ENCODE measurements around the gene PRSS50.

The PRSS50 gene

DNA sequence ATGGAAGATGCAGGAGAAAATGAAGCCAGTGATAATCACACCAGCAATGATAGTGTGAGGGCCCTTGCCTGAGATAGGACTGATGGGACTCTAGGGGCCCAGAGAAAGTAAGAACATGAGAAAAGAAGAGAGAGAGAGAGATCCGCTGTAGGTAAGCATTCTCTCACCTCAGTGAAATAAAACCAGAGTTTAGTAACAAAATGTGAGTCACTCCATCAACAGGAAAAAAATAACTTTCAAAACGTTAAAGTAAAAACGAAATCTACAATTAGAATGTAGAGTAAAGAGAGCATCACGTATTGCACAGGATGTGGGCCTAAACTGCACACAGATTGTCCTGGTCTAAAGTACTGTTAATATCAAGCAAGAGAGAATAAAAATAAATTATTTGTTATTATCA is 6.8 kb upstream of the PRSS50 start:
- no peak for DNase-seq

DNA sequence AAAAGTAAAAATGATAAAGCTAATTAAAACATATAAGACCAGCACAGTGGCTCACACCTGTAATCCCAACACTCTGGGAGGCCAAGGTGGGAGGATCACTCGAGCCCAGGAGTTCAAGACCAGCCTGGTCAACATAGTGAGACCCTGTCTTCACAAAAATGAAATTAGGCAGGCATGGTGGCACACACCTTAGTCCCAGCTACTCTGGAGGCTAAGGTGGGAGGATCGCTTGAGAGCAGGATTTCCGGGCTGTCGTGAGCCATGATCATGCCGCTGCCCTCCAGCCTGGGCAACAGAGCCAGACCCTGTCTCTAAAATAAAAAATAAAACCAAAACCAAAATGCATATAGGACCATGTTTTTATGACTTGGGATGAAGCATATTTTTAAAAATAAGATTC is 4.8 kb upstream of the PRSS50 start:
- no peak for DNase-seq

DNA sequence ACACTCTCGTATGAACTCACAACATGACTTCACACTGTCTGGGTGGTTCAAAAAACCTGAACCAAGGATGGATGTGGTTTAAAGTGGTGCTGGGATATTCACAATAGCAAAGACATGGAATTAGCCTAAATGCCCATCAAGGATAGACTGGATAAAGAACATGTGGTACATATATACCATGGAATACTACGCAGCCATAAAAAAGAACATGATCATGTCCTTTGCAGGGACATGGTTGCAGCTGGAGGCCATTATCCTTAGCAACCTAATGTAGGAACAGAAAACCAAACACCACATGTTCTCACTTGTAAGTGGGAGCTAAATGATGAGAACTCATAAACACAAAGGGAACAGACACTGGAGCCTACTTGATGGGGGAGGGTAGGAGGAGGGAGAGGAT is 3.3 kb upstream of the PRSS50 start:
- DNase-seq, result no peak

DNA sequence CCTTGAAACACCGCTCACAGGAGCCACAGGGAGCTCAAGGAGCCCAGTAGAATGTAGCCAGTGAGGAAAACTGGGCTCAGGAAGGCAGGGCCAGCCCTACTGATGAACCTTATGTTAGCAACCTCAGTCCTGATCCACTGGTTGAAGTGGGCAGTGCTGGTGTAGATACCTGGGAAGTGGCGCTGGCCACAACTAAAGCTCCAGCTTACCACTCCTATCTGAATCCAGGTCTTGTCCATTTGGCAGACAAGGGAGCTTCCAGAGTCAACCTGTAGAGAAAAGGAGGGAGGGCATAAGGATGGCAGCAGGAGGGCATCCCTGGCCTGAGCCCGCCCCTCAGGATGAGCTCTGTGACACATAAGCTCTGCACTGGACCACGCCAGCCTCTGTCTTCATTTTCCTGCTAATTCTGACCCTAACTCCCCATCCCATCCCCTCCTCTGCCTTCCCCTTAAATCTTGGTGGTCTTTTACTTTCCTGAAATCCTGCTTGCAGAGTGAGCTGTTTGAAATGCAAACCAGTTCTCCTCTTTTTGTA is 2.1 kb upstream of the PRSS50 start:
- no peak for DNase-seq

DNA sequence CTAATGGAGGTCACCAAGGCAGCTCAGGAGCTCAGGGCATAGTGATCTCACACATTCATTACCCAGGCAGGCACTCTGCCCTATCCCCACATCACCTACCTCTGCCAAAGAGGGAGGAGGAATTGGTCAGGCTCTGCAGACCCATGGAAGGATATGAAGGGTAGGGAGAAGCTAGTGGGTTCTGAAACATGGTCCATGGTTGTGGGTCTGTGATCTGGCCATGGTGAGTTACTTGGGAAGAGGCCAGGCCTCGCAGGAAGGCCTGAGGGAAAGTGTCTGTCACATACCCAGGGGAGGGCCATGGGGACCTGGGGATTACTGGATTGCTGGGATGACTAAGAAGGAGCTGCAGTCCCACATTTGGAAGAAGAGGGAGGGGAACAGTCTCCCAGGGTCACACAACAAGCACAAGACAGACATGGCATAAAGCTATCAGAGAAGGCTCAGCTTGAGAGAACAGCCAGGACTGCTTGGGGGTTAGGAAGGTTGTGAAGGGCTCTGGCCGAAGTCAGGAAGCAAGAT is 1.4 kb upstream of the PRSS50 start:
- DNase-seq, result no peak

DNA sequence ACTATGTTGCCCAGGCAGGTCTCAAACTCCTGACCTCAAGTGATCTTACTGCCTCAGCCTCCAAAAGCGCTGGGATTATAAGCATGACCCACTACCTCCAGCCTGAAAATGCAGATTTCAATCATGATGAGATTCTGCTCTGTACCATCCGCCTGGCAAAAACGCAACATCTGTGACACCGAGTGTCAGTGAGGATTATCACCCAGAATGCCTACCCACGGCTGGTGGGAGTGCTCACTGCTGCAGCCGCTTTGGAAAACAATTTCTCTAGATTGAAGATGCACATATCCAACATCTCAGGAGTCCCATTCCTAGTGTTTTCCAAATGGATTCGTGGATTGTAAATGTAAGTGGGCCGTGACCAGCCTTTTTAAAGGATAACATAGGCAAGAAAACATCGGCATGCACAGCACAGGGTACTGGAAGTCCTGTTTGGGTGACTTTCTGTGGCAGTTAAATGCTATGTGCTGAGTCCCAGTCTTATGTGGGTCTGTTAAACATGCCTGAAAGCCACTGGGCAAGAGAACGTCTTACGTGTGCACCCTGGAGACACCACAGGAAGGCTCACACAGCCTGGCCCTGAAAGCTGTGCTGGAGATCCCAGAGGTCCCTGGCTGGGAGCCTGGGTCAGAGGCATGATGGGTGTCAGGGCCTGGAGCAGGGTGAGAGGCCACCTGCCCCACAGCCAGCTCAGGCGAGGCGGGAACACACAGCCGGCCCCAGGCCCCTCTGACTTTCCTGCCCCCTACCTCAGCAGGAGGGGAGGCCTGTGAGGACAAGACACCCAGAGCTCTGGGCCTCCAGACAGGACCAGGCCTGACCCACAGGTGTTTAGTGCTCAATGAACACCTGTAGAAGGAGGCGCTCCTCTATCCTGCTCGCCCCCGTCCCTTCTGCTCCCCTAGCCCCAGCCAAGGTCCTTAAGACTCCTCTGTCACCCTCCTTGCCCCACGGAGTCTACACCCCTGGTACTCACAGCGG is 918 bp downstream of the PRSS50 start:
- DNase-seq, result no peak

DNA sequence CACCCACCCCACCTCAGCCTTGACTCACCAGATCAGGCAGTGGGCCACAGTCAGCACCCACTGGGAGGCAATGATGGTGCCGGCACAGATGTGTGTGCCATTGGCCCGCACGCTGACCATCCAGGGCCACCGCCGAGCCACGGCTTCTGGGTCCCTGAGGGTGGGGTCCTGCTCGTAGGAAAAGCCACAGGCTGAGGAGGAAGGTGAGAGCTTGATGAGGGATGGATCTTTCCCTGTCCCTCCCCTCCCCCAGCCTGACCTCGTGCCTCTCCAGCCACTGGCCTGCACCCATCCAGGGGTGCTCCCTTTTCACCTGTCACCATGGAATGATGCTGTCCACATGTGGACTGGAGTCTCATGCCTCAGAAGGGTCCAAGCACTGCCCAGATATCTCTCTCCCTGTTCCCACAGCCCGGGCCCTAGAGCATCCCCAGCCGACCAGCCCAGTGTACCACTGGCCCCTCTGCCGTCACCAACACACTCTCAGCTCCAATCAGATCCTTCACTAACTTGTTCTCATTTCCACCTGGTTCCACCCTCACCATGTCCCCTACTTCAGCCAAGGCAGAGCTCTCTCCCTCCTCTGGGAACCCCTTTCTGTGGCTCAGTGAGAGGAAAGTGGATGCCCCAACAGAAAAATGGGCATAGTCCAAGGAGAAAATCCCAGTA is 2.0 kb downstream of the PRSS50 start:
- DNase-seq, result no peak

DNA sequence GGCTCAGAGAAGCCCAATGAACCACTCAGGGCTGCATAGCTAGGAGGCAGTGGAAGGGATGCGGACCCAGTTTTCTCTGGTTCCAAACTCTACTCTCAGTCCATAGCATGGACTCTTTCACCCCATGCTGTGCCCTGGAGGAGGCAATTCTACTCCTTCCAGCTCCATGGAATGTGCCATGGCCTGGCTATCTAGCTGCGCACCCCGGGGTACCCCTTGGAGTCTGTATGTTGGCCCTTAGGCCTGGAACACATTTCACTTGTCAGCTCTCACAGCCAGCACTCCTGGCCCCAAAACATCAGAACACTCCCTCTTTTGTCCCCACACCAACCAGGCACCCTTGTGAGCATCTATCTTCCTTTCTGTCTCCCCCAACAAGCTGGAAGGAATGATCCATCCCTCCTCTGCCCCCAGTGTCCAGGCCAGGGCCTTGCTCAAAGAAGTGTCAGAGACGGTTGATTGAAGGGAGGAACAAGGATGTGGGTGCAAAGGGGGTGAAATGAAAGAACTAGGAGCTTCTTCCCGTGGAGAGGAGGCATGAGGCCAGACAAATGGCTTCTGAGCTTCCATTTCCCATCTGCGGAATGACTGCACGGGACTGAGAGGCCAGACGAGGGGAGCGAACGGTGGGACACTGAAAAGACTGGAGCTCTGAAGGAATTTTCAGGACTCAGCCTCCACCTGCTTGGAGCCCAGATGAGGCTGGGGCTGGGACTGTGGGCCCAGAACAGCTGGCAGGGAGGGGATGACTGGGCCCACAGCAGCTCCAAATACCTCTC is 2.8 kb downstream of the PRSS50 start:
- DNase-seq, result no peak

DNA sequence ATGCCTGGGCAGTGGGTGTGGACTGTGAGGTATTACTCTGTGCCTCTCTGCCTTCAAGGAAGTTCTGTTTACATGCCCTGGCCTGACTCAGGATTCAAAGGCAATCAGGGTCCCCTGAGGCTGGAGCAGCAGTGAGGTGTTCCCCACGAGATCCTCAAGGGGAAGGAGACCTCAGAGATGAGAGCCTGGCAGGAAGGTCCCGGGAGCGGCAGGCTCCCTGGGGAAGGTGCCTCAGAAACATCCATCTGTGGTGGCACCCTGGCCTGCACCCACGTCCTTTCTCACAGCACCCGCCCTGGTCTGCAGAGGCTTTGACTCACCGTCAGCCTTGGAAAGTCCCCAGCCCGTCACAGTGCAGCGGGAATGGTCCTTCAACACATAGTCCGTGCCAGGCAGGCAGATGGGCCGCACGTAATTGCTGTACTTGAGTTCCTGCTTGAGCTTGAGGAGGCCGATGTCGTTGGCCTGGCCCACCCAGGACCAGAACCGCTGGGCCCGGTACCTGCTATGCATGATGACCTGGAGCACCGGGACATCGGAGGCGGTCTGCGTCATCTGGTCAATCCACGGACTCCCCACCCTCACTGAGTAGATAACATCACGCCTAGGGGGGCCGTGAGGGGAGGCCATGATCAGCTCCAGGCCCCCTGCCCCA is 3.6 kb downstream of the PRSS50 start:
- peak; percentile 31 for DNase-seq

DNA sequence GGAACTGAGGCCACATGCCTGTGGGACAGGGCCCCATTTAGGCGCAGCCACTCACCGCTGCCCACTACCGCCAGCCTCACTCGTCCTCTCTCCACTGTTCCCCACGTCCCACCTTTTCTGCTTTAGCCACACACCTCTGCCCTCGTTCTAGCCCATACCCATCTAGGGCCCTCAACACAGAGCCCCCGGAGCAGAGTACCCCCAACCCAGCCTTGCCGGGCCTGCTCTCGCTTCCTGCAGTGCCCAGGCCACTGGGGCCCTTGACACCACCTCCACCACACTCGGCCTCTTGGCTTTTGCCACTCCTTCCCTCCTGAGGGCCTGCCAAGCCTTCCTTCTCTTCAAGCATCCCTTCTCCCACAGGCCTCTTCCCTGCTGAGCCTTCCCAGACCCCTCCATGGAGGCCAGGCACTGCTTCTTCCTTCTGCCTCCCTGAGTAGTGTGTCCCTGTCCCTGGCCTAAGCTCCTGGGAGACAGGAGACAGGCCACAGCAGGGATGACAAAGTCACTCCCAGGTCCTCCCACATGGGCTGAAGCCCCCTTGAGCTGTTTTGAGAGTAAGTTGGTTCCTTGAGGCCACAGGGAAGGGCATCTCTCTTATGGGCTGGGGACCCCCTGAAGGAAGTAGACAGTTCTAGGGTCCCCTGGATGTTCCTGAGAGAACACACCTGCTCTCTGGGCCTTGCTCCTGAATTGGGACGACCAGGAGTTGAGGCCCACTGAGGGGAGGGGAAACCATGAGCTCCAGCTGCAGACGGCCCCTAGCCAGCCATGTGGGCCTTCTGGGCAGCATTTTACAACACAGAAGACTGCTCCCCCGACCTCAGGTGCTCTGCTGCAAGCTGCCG is 4.4 kb downstream of the PRSS50 start:
- peak; percentile 23 for DNase-seq

DNA sequence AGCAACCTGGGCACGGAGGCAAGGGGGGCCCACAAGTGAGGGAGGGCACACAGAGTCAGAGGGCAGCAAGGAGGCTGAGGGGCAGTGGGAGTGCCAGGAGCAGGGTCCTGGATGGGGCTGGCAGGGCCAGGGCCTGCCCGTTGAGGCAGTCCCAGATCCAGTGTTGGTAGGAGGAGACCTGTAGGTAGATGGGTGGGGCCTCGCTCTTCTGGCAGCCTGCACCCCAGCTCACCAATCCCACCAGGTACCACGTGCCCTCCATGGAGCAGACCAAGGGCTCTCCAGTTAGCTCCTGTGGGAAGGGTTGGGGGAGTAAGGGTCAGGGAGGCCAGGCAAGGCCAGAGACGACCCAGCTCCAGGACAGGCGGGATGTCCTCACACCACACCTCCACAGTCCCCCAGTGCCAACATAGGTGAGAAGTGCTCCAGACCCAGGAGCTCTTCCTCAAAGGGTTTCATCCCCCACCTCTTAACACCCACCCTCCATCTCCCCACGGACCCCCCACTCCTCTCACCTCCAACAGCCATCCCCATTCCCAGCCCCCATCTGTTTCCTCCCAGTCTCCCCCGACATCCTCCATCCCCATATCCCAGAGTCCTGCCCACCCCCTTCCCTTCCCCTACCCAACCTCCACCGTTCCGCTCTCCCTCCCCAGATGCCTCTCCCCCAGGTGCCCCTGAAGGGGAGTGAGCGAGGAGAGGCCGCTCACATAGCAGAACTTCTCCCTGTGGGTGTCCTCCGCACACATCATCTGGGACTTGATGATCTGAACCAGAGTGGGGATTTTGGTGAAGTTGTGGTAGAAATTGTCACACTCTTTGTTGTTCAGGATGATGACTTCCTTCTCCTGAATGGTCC is 5.2 kb downstream of the PRSS50 start:
- DNase-seq, result peak; percentile 25

DNA sequence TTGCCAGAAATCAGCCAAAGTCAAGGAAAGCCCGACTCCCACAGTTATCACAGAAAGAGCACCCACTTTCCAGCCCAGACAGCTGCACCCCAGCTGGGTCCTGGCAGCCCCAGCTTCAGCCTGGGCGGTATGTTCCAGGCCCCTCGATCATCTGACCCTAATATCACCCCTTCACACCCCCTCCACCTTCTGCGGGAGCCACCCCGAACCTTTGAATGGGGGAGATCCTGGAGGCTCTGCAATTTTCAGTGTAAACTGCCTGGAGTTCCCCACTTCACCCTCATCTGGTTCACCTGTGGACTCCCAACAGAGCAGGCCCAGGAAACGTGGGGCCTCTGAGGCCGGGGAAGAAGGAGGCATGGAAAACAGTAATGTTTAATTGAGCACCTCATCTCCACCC is 5.9 kb downstream of the PRSS50 start:
- DNase-seq, result no peak

DNA sequence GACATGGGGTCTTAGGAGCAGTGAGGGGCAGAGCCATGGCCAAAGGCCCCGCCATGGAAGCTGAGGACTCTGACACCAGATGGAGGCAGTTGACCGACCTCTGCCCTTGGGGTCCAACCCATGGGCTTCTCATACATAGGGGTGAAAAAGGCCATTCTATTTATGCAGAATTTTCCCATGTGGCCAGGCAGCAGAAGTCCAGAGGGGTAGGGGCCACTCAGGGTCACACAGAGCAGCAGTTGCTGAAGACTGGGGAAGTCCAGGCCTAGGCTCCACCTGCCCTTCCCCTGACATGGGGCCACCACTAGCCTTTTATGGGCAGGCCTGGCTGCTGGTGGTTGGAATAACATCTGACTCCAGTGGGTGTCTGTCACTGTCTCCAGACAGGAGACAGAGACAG is 6.4 kb downstream of the PRSS50 start:
- peak; percentile 20 for DNase-seq

DNA sequence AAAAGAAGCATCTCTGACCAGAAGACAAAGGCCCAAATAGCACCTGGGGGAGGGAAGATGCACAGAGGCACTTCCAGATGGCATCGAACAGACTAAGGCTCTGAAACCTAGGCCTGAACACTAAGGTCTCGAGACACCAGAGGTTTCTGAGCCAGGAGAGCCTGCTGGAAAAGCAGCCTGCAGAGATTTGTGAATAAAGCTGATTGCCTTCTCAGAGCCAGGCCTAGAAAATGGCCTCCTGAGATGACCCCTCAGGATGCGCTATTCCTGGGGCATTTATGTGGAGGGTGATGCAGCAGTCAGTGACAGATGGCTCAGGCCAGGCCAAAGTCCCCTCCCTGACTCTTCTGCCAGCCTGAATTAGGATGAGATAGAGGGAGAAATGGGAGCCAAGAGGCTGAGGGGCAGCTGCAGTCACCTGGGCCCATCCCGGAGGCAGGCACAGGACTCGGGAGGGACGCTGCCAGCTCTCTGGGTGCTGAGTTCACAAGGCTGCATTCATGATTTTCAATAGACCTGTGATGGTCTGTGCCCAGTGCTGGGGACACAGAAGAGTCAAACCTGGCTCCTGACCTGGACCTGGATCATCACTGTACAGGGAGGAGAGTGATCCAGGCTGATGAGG is 6.9 kb downstream of the PRSS50 start:
- DNase-seq, result no peak

DNA sequence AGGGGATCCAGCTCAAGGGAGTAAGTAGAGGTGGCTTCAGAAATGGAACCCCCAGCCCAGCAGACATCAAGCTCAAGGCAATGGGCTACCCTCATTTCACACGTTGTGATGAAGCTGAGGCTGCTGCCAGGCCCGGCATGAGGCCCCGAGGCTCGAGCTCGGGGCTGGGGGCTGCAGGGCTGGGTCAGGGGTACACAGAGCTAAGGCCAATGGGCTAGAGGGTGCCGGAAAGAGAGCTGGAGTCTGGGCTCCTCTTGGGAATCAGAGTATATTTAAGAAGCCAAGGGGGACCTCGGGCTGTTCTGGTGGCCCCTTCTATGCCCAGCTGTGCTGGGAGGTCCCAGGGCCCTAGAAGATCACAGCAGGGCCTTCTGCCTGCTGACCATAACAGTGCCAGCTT is 7.4 kb downstream of the PRSS50 start:
- peak; percentile 20 for DNase-seq

DNA sequence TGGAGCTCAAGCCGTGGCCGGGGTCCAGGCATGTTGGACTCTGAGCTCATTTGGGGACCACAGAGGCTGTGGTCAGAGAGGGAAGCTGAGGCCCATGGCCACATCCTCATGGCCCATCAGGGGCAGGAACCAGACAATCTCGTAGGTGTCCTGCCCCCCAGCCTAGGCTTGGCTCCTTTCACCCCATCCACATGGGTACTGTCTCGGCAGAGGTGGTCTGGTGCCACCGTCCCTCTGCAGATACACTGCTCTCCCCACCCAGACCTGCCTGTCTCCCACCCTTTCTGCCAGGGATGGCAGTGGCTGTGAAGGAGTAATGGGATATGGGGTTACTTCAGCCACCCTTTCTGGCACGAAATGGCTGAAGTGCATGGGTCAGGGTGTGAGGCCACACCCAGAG is 7.9 kb downstream of the PRSS50 start:
- DNase-seq, result no peak

DNA sequence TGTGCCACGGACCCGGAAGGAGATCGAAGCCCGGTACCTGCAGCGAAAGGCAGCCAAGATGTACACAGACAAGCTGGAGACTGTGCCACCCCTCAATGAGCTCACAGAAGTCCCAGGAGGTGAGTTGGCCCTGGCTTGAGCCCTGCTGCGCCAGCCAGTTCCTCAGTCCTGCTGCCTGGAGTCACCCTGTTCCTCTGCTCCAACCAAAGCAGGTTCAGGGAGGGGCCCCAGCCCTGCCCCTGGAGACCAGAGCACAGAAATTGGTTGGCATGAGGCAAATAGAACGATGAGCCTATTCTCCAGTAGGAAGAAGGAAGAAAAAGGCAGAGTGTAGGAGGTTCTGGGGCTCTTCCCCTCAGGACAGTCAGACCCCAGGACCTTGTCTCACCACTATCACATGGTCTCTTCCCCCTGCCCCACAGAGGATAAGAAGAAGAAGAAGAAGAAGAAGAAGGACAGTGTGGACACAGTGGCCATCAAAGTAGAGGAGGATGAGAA is 8.5 kb downstream of the PRSS50 start:
- DNase-seq, result no peak

DNA sequence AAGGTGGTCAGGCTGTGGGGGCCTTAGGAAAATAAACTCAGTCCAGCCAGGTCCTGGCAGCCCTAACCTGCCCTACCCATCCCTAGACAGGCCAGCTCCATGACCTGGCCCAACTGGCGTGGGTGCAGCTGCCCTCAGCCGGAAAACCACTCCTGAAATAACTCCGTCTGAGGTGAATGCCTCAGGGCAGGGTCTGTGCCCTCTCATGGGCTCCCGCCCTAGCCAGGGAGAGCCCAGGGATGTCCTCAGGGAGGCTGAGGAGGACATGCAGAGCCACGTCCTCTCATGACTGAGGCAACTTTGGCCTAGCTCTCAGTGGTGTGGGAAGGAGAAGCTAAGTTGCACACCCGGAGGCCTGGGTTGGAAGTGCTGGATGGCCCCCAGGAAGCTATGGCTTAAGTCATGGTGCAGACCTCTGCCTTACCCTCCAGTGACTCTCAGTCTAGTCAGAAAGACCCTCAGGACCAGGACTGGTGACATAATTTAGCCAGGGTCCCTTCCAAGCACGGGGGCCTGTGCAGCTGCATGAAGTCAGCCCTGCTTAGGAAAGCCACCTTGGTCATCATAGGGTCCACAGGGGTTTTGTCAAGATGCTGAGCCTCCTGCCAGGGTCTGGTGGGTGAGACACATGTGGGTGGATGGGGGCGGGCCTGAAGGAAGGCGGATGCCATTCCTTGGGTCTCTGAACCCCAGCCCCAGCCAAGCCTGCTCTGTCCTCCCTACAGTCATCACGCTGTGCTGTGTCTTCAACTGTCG is 9.1 kb downstream of the PRSS50 start:
- DNase-seq, result peak; percentile 30

DNA sequence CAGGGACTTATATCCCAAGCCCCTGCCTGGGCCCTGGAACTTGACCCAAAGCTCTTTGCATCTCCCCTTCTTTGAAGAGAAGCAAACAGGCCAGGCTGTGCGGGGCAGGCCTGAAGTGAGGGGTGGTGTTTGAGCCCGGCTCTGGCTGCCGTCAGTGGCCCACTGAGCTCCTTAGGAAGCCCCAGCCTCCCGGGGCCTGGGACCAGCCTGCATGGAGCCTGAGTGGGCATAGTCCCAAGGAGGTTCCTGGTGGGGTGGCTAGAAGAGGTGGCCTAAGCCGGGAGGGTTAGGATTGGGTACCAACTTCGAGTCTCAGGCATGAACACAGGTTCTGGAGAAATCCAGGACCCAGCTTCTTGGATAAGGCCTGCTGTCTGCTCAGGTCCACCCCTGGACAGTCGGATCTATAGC is 10.1 kb downstream of the PRSS50 start:
- no peak for DNase-seq

All from activated CD4-positive, CD25-positive, alpha-beta regulatory T cell treated with anti-CD3 and anti-CD28 coated beads, Interleukin-2, amount 50 U/mL, for 72 hours (primary cell).